Measurements from ENCODE around the gene ATP8B3.

- no peak for TF ChIP-seq TCF7L2 (IDR thresholded peaks at IDR 0.05; ENCODE audit: low read depth, low read length)
- TF ChIP-seq CTCF (IDR thresholded peaks at IDR 0.05 in 2 of 3, conservative IDR thresholded peaks at IDR 0.05 in 1 of 3; ENCODE audit: insufficient read depth in 2 of 3, low read depth in 1 of 3, low read length in 3 of 3), result no peak
- TF ChIP-seq XRCC5 (IDR thresholded peaks at IDR 0.05; ENCODE audit: low read depth, low read length), result no peak
- TF ChIP-seq ZNF143 (CRISPR knock-in tag; IDR thresholded peaks at IDR 0.05), result no peak
- no peak for TF ChIP-seq RAD21 (CRISPR knock-in tag; conservative IDR thresholded peaks at IDR 0.05 in 1 of 2, IDR thresholded peaks at IDR 0.05 in 1 of 2)
- TF ChIP-seq MTF1 (CRISPR knock-in tag; IDR thresholded peaks at IDR 0.05; ENCODE audit: borderline replicate concordance), result no peak
- no peak for TF ChIP-seq IRF1 (CRISPR knock-in tag; IDR thresholded peaks at IDR 0.05; ENCODE audit: borderline replicate concordance)
- no peak for TF ChIP-seq SMAD4 (CRISPR knock-in tag; conservative IDR thresholded peaks at IDR 0.05)
- TF ChIP-seq BACH1 (tag; IDR thresholded peaks at IDR 0.05), result no peak
- TF ChIP-seq ILF3 (IDR thresholded peaks at IDR 0.05; ENCODE audit: borderline replicate concordance), result no peak
- TF ChIP-seq POLR2A (conservative IDR thresholded peaks at IDR 0.05), result no peak
- TF ChIP-seq REST (IDR thresholded peaks at IDR 0.05; ENCODE audit: borderline replicate concordance), result no peak
- no peak for TF ChIP-seq REST (CRISPR knock-in tag; IDR thresholded peaks at IDR 0.05; ENCODE audit: low read depth)
- no peak for TF ChIP-seq TAF1 (IDR thresholded peaks at IDR 0.05; ENCODE audit: control insufficient read depth, extremely low read depth, insufficient read depth, low read length, severe bottlenecking)
These were observed 75.1 kb downstream of the ATP8B3 start for GRCh38 chr19:1736927-1737326.
